ENCODE results near the gene ZNF511. TPM values are rescaled to one million over a fixed set of nuclear protein-coding genes. Genes with fewer than 3 reads are reported as not detected.

Gene ZNF511
- total RNA-seq, 1 donor from 2014 or later, result 23.7 TPM

DNA sequence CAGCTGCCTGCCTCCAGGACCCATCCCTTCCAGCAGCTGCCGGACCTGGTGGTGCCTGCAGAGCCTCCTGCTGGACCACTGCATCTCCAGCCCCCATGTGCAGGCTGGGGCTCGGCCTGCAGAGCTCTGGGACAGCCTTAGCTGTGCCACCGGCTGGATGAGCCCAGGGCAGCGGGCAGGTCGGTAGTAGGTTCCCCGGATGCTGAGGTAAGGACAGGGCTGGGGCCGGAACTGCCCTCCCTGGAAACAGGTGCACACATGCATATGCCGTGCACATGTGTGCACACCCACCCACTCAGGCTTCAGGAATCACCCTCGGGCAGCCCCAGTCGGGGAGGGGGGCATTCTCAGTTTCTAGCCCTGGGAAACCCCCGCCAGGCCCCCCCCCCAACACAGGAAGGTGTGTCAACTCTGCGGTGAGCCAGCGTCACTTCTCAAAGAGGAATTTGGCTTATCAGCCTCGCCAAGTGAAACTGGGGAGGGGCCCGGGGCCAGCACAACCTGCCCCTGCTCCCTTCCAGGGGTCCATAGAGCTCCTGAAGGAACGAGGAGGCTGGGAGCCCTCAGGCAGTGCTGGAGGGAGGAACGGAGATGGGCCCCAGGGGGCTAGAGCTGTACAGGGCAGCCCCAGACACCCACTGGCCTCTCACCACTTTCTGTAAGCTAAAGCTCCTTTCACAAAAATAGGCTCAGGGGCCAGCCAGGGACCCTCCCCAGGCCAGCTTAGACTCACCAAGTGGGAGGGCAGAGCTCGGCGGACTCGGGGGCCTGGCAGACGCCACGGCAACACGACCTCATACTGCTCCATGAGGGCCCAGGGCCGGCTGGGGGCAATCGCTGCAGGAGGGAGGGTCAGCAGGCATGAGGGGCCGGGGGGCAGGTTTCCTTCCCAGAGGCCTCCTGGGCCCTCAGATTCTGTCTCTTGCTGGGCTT lies 33.7 kb upstream of the ZNF511 start:
- DNase-seq (ENCODE audit: low read depth in 2 of 2), result no peak

- no peak for DNase-seq (ENCODE audit: low read depth in 2 of 2)
Observed at GRCh38 chr10:133275684-133276092, 33.0 kb upstream of the ZNF511 start.

- DNase-seq (ENCODE audit: low read depth in 2 of 2), result no peak
Observed at GRCh38 chr10:133276100-133276434, 32.6 kb upstream of the ZNF511 start.

GRCh38 chr10:133276435-133277201 lies 32.1 kb upstream of the ZNF511 start, which contains the start of gene ADAM8:
Gene ADAM8 (minus strand): TSS chr10:133276868. CDS start chr10:133276817, 51 bp downstream.
- DNase-seq (ENCODE audit: low read depth in 2 of 2), result peak in 1 of 2 donors; percentile 11

- DNase-seq (ENCODE audit: low read depth in 2 of 2), result no peak
Observed at GRCh38 chr10:133277277-133277992, 31.3 kb upstream of the ZNF511 start.

GRCh38 chr10:133277993-133278576 lies 30.6 kb upstream of the ZNF511 start:
- no peak for DNase-seq (ENCODE audit: low read depth in 2 of 2)

- no peak for DNase-seq (ENCODE audit: low read depth in 2 of 2)
Observed at GRCh38 chr10:133278577-133279265, 30.0 kb upstream of the ZNF511 start.

GRCh38 chr10:133279326-133280226 lies 29.1 kb upstream of the ZNF511 start:
- DNase-seq (ENCODE audit: low read depth in 2 of 2), result no peak

GRCh38 chr10:133280391-133281059 lies 28.2 kb upstream of the ZNF511 start:
- DNase-seq (ENCODE audit: low read depth in 2 of 2), result no peak

GRCh38 chr10:133281084-133281483 lies 27.6 kb upstream of the ZNF511 start:
- DNase-seq (ENCODE audit: low read depth in 2 of 2), result no peak

DNA sequence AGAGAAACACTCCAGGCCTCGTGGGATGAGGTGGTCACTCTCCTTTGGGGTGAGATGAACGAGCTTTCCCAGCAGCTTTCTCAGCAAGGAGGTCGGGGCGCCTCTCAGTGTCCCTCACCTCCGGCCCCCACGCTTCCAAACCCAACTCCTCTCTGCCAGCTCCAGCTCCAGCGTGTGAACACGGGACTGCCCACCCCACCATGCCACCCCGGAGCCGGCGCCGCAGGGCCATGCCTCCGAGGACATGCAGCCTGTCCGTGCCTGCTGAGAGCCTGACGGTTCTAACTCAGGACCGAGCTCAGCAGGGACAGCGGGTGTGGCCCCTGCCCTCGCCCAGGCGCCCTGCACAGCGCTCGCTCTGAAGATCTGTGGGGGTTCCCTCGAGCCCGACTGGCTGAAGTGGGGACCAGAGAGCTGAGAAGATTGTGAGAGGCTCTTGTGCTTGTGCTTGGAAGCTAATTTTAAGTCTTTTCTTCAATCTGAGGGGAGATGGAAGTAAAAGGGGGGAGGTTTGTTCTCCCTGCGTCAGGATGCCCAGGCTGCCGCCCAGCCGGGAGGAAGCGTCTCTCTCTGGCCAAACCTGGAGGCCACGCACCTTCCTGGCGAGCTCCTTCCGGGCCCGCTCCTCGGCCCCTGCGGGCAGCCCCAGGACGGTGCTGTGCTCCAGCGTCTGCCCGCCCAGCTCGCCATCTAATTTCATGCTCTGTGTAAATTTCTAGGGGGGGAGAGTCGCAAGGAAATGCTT lies 26.9 kb upstream of the ZNF511 start:
- DNase-seq (ENCODE audit: low read depth in 2 of 2), result no peak

GRCh38 chr10:133282846-133283390 lies 25.8 kb upstream of the ZNF511 start:
- DNase-seq (ENCODE audit: low read depth in 2 of 2), result no peak

DNA sequence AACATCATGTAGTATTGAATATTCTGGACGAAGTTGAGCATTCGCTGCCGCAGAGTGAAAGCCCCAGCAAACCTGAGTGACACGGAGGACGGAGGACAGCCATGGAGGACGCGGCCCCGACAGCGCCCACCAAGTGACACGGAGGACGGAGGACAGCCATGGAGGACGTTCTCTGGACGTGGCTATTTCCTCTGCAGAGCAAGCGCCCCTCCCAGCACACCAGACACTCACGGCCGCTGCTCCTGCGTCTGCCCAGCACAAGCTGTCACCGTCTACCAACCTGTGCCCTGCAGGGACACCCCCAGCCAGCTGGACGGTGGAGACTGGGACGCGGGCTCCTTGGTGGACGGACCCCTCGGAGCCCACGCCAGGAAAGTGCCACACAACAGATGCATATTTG lies 24.8 kb upstream of the ZNF511 start:
- no peak for DNase-seq (ENCODE audit: low read depth in 2 of 2)

GRCh38 chr10:133285217-133285616 lies 23.5 kb upstream of the ZNF511 start:
- no peak for DNase-seq (ENCODE audit: low read depth in 2 of 2)

GRCh38 chr10:133286366-133286765 lies 22.3 kb upstream of the ZNF511 start:
- no peak for DNase-seq (ENCODE audit: low read depth in 2 of 2)

- DNase-seq (ENCODE audit: low read depth in 2 of 2), result no peak
Observed at GRCh38 chr10:133287832-133288500, 20.7 kb upstream of the ZNF511 start.

DNA sequence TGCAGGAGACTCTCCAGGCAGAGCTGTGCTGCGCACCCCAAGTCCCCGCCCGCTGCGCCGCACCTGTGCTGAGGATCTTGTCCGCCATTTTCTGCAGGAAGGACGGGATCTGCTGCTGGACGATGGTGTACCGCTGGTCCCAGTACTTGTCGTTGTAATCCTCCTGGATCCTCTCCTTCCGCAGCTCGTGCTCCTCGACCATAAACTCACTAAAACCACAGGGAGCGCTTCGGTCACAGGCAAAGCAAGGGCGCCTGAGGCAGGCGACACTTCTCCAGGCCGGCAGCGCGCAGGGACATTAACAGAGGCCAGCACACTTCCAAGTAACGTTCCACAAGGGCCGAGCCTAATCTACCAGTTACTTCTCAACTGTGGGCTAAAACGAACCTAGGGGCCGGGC lies 19.0 kb upstream of the ZNF511 start:
- no peak for DNase-seq (ENCODE audit: low read depth in 2 of 2)
